Fibroblast of skin of back (primary cell): ENCODE measurements around the gene DTNA.

ENCODE experiments used
- DNase-seq: peaks from one replicate; pipeline ENCODE4 v3.0.0-alpha.2; 2013

DTNA gene

DNA sequence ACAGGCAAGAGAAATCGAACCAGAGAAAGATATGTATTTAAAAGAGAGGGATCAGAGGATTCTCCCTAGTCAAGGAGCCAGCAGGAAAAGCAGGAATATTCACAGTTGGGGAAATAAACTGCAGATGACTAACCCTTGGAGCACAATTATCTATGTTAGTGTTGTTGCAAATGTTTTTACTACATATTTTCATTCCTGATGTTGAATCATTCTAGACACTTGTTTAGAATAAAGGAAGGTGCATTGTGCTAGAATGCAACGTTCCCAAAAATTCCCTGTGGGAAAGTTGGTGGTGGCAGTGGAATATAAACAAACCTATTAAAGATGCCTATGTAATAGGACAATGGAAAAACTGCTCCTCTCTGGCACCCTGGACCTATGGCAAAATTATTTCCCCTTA lies 63.3 kb downstream of the DTNA start:
- DNase-seq: peak; percentile 77

GRCh38 chr18:34773961-34774766 lies 64.1 kb downstream of the DTNA start:
- DNase-seq: peak; percentile 45

DNA sequence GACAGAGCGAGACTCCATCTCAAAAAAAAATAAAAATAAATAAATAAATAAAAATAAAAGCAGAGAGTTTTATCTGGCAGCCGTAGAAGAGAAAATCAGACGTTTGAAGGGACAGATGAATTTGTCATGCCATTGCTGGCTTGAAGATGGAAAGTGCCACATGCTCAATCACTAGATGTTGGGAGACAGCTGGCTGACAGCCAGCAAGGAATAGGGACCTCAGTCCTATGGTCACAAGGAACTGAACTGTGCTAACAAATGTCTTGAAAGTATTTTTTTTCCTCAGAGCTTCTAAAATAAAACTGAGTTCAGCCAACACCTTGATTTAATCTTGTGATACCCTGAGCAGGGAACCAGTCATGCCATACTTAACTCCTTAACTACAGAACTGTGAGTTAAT lies 65.4 kb downstream of the DTNA start:
- no peak for DNase-seq

GRCh38 chr18:34779112-34779511 lies 69.0 kb downstream of the DTNA start:
- no peak for DNase-seq

GRCh38 chr18:34780856-34781255 lies 70.8 kb downstream of the DTNA start:
- no peak for DNase-seq

GRCh38 chr18:34783501-34783900 lies 73.4 kb downstream of the DTNA start:
- peak; percentile 83 for DNase-seq

- DNase-seq: no peak
Observed at GRCh38 chr18:34786162-34786741, 76.2 kb downstream of the DTNA start.

GRCh38 chr18:34787931-34788532 lies 77.9 kb downstream of the DTNA start:
- DNase-seq: peak; percentile 60

GRCh38 chr18:34789768-34790344 lies 79.8 kb downstream of the DTNA start:
- peak; percentile 50 for DNase-seq

DNA sequence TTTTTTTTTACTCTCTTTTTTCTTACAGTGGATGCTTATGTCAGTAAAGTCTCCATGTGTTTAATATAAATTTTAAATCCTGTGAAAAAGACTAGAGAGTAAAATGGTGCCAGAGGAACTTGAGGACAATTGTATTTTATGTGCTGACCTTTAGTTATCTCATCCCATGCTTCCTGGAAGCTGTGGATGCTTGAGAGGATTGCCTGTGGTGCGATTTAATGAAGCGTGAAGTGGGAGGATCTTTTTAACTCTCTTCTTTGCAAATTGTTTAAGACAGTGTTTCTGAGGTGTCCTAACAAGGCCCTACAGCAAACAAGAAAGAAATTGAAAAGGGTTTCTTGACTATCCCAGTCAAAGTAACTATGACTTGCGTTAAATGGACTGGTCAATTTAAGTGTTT lies 84.2 kb downstream of the DTNA start:
- no peak for DNase-seq

GRCh38 chr18:34795070-34795732 lies 85.1 kb downstream of the DTNA start:
- DNase-seq: no peak

DNA sequence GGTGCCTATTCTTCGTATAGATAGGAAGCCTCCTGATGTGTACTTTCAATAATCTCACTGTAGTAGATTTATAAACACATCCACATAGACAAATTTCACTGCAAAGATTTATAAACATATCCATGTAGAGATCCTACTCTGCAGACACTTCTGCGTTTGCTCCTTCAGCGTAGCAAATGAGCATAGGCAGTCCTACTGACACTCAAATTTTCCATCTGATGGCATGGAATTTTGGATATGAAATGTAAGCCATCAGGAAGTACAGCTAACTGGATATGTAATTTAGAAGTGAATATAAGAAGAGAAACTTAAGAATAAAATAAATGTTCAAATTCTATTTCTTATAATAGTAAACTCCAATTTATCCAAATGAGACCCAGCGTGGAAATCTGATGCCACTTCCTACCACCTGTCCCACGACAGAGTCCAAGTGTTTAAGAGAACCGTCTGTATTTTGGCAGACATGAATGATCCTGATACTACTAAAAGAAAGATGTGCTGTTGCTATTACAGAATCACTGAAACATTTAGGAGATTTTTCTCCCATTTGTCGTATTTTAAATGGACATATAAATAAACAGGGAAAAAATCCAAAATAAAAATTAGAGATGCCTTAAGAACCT lies 86.0 kb downstream of the DTNA start:
- DNase-seq: no peak

- DNase-seq: no peak
Observed at GRCh38 chr18:34799291-34799690, 89.2 kb downstream of the DTNA start.

GRCh38 chr18:34800381-34800780 lies 90.3 kb downstream of the DTNA start:
- DNase-seq: no peak

- DNase-seq: peak; percentile 48
Observed at GRCh38 chr18:34801774-34802173, 91.7 kb downstream of the DTNA start.

DNA sequence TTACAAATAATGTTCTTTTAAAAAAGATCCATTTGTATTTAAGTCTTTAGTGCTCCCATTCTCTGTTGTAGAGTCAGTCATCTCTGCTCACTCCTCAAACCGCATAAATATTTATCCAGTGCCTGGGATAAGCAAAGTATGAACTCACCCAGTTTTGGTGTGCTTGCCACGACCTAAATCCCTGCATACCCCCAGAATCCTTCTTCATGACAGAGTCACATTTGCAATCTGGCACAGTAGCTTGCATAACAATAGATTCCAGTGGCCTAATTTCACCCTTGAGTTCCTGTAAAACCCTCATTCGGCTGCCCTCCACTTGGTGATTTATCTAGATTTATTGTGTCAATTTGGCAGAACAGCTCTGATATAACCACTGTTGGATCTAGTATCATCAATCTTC lies 92.9 kb downstream of the DTNA start:
- no peak for DNase-seq

- no peak for DNase-seq
Observed at GRCh38 chr18:34803877-34804400, 93.8 kb downstream of the DTNA start.

- DNase-seq: no peak
Observed at GRCh38 chr18:34805103-34805877, 95.2 kb downstream of the DTNA start.

GRCh38 chr18:34805878-34806351 lies 95.8 kb downstream of the DTNA start:
- no peak for DNase-seq

DNA sequence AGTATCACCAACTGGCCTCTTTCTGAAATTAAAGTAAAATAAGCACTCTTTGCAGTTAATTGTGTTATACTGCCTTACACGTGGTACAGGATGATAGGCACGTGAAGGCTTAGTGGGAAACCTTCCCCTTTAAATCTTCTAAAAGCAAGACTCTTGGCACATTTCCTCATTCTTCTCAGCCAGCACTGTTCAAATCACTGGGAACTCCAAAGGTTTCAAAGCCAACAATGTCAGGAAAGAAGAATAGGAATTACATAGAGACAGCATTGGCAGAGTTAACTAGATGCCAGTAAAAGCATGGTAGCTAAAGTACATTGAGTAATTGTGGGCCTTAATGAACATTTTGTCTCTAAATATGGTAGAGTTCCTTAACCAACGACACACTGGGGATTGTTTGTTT lies 96.4 kb downstream of the DTNA start:
- DNase-seq: no peak

DNA sequence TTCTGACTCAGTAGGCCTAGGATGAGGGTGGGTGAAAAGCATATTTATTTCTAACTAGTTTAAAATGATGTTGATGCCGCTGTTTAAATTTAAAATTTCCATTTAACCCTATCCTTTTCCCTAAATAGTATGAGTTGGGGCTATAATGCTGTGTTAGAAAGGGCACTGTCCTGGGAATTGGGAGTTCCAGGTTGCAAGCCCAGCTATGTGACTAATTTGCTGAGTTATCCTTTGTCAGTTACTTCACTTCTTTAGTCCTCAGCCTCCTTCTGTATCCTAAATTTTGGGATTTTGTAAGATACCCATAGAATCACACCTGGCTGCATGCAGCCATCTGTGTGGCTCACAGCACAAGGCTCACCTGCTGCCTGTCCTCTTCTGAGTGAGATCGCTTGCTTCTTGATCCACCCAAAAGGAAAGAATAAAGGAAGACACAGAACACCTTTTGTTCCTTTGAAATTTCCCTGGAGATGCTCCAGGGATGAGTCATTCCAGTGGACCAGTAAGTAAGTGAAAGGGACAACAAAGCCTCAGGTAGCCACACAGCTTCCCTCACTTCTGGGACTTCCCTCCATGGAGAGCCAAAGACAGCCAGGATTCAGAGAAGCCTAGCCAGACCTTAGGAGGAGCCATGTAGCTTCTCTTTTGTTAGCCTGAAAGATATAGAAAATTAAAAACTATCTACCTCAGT lies 97.2 kb downstream of the DTNA start:
- DNase-seq: no peak
